OCI-LY3 (cell line): ENCODE data around the gene SLC22A24.

Experiments
- CTCF ChIP-seq: fragments of 200-600, 300-600 bp; sonication (generic); IDR thresholded peaks from 2 replicates; pipeline ENCODE4 v1.5.1; 2014; ENCODE audit warnings: antibody characterized with exemption, low read length, low read depth
- EZH2phosphoT487 ChIP-seq: fragments of 200-600 bp; shearing (Covaris generic); IDR thresholded peaks from 2 replicates; pipeline ENCODE4 v1.6.1; 2018; ENCODE audit warnings: antibody characterized with exemption, mixed run types, low read depth

GRCh38 chr11:63032457-63032856 is 111.6 kb downstream of the SLC22A24 start:
- TF ChIP-seq CTCF = no peak
- TF ChIP-seq EZH2phosphoT487 = no peak
